HG03354 (cell line): ENCODE measurements around the gene DGCR8.

Source experiments
- ATAC-seq: cut with Tn5 transposase; IDR thresholded peaks from one replicate; pipeline ENCODE4 v1.9.1; 2021; ENCODE audit warnings: mild to moderate bottlenecking; ENCODE audit not compliant: unreplicated experiment, poor library complexity, severe bottlenecking

DGCR8 gene

GRCh38 chr22:20106849-20107237 is 26.8 kb downstream of the DGCR8 start:
- no peak for ATAC-seq

- no peak for ATAC-seq
Observed at GRCh38 chr22:20107471-20107901, 27.4 kb downstream of the DGCR8 start.

- no peak for ATAC-seq
Observed at GRCh38 chr22:20107951-20108756, 28.1 kb downstream of the DGCR8 start.

- no peak for ATAC-seq
Observed at GRCh38 chr22:20108757-20109230, 28.8 kb downstream of the DGCR8 start.

GRCh38 chr22:20109411-20110358 is 29.6 kb downstream of the DGCR8 start:
- ATAC-seq = no peak

GRCh38 chr22:20110359-20110985 is 30.4 kb downstream of the DGCR8 start:
- ATAC-seq = no peak

GRCh38 chr22:20111045-20111688 is 31.1 kb downstream of the DGCR8 start:
- ATAC-seq = no peak

GRCh38 chr22:20111689-20112622 is 31.9 kb downstream of the DGCR8 start:
- no peak for ATAC-seq

GRCh38 chr22:20112623-20113511 is 32.8 kb downstream of the DGCR8 start:
- no peak for ATAC-seq

GRCh38 chr22:20113551-20114310 is 33.7 kb downstream of the DGCR8 start:
- ATAC-seq = no peak

- no peak for ATAC-seq
Observed at GRCh38 chr22:20114506-20115475, 34.8 kb downstream of the DGCR8 start.

GRCh38 chr22:20115691-20116375 is 35.8 kb downstream of the DGCR8 start, which contains the start of gene RANBP1:
Gene RANBP1, plus strand, starts transcription at chr22:20116104. Its CDS starts 81 bp downstream, at chr22:20116185.
- no peak for ATAC-seq

- ATAC-seq = no peak
Observed at GRCh38 chr22:20116376-20116950, 36.4 kb downstream of the DGCR8 start.

- peak; percentile 77 for ATAC-seq
Observed at GRCh38 chr22:20116951-20117632, 37.1 kb downstream of the DGCR8 start, which contains the start of gene TRMT2A. Gene TRMT2A, minus strand, starts transcription at chr22:20117226. Its CDS starts 320 bp downstream, at chr22:20116906.
